Cardiac muscle cell (in vitro differentiated cells and primary cell): ENCODE results near the gene GABBR2. TPM values are rescaled to one million over a fixed set of nuclear protein-coding genes. Genes with fewer than 3 reads are reported as not detected.

ENCODE experiments used
- DNase-seq, 2 donors: peaks; one replicate each; pipeline versions ENCODE4 v3.0.0 to v3.0.0-alpha.2; 2010 to 2017; ENCODE audit warnings: low read depth in 1 of 2, low spot score in 1 of 2
- H3K27ac ChIP-seq: fragments of 200-600 bp; sonication (generic); 2 replicates; pipeline ENCODE4 v1.5.1; 2016
- H3K27me3 ChIP-seq: fragments of 200-600 bp; sonication (generic); 2 replicates; pipeline ENCODE4 v1.6.0; 2016; ENCODE audit warnings: control low read depth
- H3K36me3 ChIP-seq: fragments of 200-600 bp; sonication (generic); 2 replicates; pipeline ENCODE4 v1.5.1; 2016; ENCODE audit warnings: control low read depth
- H3K4me1 ChIP-seq: fragments of 200-600 bp; sonication (generic); 2 replicates; pipeline ENCODE4 v1.8.1; 2017; ENCODE audit warnings: low read depth, mild to moderate bottlenecking, mixed run types
- H3K4me3 ChIP-seq: fragments of 200-600 bp; sonication (generic); 2 replicates; pipeline ENCODE4 v1.5.1; 2016; ENCODE audit warnings: mild to moderate bottlenecking
- H3K9me3 ChIP-seq: fragments of 200-600 bp; sonication (generic); 2 replicates; pipeline ENCODE4 v1.5.1; 2017; ENCODE audit warnings: low read depth, mild to moderate bottlenecking, control low read depth
- polyA plus RNA-seq: library from polyadenylated mRNA; unstranded; fragments of >200 nt; fragmentation: Nextera tagmentation; extraction: Ambion mirVana; gene quantifications from 2 replicates; pipeline ENCODE4 v1.2.1, GENCODE V29; 2016
- total RNA-seq: library from RNA; depleted of rRNA; stranded (reverse); fragments of >200 nt; gene quantifications from 2 replicates; pipeline ENCODE4 v1.2.3, GENCODE V29; 2016
- TF ChIP-seq, protein P1 (sequence below): IDR thresholded peaks from 2 replicates; pipeline ENCODE4 v1.5.1; 2012; ENCODE audit warnings: low read depth, mild to moderate bottlenecking, low read length

GABBR2 gene
- total and polyA plus RNA-seq, 2 experiments from 2014 or later: 0.06 TPM; not detected in 1

DNA sequence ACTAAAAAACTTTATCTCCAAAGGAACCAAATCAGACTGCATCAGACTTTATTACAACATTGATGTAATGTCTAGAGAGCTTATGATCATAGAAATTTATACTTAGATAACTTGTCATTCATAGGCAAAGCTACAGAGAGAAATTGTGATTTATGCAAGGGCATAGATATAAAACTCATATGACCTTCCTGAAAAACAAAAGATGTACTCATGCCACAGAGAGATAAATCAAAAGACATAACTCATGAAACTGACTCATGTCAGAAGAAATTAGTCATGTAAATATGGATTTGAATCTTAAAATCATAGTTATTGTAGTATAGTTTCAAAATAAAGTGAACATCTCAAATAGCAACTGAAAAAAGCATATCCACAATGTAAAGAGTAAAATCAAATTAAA lies 186.2 kb downstream of the GABBR2 start:
- H3K27ac ChIP-seq: no peak overlapping the region
- no peak overlapping the region for H3K4me3 ChIP-seq
- H3K36me3 ChIP-seq: no peaks in the 10 kb centered on the region
- TF ChIP-seq, protein P1, sequence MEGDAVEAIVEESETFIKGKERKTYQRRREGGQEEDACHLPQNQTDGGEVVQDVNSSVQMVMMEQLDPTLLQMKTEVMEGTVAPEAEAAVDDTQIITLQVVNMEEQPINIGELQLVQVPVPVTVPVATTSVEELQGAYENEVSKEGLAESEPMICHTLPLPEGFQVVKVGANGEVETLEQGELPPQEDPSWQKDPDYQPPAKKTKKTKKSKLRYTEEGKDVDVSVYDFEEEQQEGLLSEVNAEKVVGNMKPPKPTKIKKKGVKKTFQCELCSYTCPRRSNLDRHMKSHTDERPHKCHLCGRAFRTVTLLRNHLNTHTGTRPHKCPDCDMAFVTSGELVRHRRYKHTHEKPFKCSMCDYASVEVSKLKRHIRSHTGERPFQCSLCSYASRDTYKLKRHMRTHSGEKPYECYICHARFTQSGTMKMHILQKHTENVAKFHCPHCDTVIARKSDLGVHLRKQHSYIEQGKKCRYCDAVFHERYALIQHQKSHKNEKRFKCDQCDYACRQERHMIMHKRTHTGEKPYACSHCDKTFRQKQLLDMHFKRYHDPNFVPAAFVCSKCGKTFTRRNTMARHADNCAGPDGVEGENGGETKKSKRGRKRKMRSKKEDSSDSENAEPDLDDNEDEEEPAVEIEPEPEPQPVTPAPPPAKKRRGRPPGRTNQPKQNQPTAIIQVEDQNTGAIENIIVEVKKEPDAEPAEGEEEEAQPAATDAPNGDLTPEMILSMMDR: no peak
- DNase-seq: no peak
- no peaks in the 10 kb centered on the region for H3K27me3 ChIP-seq
- no peaks in the 10 kb centered on the region for H3K4me1 ChIP-seq
- H3K9me3 ChIP-seq: no peaks in the 10 kb centered on the region

DNA sequence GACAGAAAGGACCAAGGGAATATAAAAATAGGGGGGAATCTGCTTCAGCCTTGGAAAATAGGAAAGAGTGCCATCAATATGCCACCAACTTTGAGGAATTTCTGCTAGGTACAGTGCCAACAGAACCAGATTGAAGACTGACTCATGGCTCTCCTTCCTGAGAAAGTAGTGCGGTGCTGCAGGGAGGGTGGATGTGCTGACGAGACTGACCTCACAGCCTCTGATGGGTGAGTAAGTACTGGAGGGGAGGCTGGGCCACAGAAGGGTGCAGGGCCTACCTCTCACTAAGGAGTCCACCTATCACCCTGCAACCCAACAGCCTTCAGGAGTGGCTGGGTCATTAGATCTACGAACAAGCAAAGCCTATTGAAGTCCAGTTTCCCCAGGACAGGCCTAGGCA lies 187.6 kb downstream of the GABBR2 start:
- H3K27ac ChIP-seq: no peak overlapping the region
- H3K9me3 ChIP-seq: no peaks in the 10 kb centered on the region
- peak in 1 of 2 donors; percentile 56 for DNase-seq

DNA sequence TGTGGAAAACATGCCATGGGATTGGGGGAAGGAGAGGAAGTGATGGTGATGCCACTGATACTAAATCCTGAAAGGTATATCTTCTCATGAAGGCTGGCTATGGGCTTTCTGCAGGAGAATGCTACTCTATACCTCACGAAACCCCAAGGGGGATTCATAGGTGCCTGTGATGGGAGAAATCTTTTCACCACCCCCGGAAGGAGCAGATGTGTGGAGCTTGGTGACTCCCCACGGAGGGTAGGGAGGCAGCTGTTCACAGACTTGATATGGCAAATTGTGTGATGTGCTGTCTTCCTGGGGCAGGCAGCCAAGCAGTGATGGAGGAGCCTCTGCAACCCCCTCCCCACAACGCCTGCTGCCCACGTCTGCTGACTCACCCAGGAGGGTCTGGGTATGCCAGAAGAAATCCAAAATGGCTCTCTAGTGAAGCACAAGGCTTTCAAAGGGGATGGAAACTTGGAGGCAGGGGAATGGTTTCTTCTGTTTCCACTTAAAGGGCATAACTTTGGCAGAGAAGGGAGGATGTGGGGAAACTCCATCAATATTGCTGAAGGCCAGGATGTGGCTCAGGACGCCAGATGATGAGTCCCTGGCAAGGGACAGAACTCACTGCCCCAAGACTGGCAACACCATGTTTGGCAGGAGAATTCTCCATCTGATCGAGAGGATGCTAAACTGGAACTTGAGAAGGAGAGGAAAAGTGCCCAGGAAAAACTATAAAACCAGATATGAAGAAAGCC lies 188.3 kb downstream of the GABBR2 start:
- Histone ChIP-seq H3K9me3 (no peaks in the 10 kb centered on the region), H3K36me3 (no peaks in the 10 kb centered on the region), H3K27me3 (no peaks in the 10 kb centered on the region), H3K4me1 (no peaks in the 10 kb centered on the region), H3K27ac (no peak overlapping the region), H3K4me3 (no peak overlapping the region)
- TF ChIP-seq, protein P1: no peak
- DNase-seq: peak in 1 of 2 donors; percentile 6

More for the DNA sequence above, 187.6 kb downstream of the GABBR2 start:
- H3K36me3 ChIP-seq: no peaks in the 10 kb centered on the region
- TF ChIP-seq, protein P1: no peak
- H3K27me3 ChIP-seq: no peaks in the 10 kb centered on the region
- H3K4me1 ChIP-seq: no peaks in the 10 kb centered on the region
- H3K4me3 ChIP-seq: no peak overlapping the region

DNA sequence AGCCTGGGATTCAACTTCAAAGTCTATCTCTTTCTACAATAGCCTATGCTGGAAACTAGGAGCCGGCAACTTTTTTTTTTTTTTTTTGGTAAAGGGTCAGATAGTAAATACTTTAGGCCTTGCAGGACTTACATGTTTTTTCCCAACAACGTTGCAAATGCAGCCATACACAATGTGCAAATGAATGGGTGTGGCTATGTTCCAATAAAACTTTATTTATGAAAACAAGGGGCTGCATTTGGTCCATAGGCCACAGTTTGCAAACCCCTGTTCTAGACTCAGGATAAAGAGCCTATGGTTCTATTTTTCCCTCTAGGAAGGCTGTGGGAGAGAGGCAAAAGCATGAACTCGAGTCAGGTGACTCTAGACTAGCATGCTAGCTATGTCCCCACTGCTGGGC lies 189.1 kb downstream of the GABBR2 start:
- Histone ChIP-seq H3K4me1 (no peaks in the 10 kb centered on the region), H3K27ac (no peak overlapping the region)
- TF ChIP-seq, protein P1: no peak

DNA sequence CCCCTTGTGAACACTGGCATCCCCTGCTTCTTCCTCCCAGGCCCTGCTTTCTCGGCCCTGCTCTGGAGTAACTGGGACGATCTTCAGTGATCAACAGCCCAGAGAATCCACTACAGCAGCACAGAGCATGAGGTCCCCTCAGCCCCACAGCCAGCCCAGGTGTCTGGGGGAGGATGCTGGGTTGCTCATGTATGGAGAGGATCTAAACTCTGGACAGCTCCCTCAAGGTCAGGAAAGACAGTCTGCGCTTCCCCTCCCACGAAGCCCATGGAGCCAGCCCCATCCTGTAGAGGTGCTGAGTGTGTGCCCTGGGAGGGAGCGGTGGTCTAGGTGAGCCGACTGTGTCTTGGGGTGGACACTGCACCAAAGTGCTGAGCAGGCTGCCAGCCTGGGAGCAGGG lies 190.2 kb downstream of the GABBR2 start:
- no peaks in the 10 kb centered on the region for H3K36me3 ChIP-seq
- TF ChIP-seq, protein P1: no peak
- DNase-seq: no peak
- no peaks in the 10 kb centered on the region for H3K9me3 ChIP-seq
- H3K27me3 ChIP-seq: no peaks in the 10 kb centered on the region
- no peaks in the 10 kb centered on the region for H3K4me1 ChIP-seq
- no peak overlapping the region for H3K27ac ChIP-seq
- no peak overlapping the region for H3K4me3 ChIP-seq

More for the DNA sequence above, 189.1 kb downstream of the GABBR2 start:
- H3K4me3 ChIP-seq: no peak overlapping the region
- H3K36me3 ChIP-seq: no peaks in the 10 kb centered on the region
- H3K27me3 ChIP-seq: no peaks in the 10 kb centered on the region
- no peaks in the 10 kb centered on the region for H3K9me3 ChIP-seq
- DNase-seq: no peak
